ENCODE measurements around the gene HS3ST5. TPM values are rescaled to one million over a fixed set of nuclear protein-coding genes. Genes with fewer than 3 reads are reported as not detected.

Gene HS3ST5
- polyA plus RNA-seq, 3 donors, result not detected

DNA sequence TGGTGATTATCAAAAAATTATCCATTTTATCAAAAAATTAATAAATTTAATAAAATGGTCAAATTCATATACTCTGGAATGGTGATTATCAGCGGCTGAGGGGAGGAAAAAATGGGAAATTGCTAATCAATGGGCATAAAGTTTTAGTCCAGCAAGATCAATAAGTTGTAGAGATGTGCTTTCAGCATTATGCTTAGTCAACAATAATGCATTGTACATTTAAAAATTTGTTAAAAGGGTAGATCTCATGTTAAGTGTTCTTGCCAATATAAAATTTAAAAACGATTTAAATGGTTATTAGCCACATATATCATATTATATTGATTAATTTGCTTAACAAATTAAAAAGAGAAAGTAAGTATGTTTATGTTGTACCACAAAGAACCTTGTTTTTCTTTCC, 56.6 kb downstream of the HS3ST5 start:
- peaks cover 0 to 1% (median 1%) of the 10 kb centered on the region in 3 donors for H3K27me3 Mint-ChIP-seq (ENCODE audit: low read depth in 3 of 3)
- DNase-seq, result no peak
- no peak overlapping the region for H3K4me3 Mint-ChIP-seq
- H3K79me2 ChIP-seq (ENCODE audit: insufficient read depth, low read length), result no peaks in the 10 kb centered on the region
- TF ChIP-seq, protein P1, sequence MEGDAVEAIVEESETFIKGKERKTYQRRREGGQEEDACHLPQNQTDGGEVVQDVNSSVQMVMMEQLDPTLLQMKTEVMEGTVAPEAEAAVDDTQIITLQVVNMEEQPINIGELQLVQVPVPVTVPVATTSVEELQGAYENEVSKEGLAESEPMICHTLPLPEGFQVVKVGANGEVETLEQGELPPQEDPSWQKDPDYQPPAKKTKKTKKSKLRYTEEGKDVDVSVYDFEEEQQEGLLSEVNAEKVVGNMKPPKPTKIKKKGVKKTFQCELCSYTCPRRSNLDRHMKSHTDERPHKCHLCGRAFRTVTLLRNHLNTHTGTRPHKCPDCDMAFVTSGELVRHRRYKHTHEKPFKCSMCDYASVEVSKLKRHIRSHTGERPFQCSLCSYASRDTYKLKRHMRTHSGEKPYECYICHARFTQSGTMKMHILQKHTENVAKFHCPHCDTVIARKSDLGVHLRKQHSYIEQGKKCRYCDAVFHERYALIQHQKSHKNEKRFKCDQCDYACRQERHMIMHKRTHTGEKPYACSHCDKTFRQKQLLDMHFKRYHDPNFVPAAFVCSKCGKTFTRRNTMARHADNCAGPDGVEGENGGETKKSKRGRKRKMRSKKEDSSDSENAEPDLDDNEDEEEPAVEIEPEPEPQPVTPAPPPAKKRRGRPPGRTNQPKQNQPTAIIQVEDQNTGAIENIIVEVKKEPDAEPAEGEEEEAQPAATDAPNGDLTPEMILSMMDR (IDR thresholded peaks at IDR 0.05), result no peak
- H3K27ac ChIP-seq (ENCODE audit: low read depth in 1 of 2, low read length in 2 of 2), result no peak overlapping the region
- no peak overlapping the region for H3K9ac ChIP-seq (ENCODE audit: insufficient read depth, low read length, poor library complexity, severe bottlenecking)
- peak overlapping the region in 1 of 7 donors; percentile 50 for H3K27ac Mint-ChIP-seq
- H4K20me1 ChIP-seq (ENCODE audit: insufficient read depth, low read length), result no peaks in the 10 kb centered on the region
- no peak overlapping the region for H3K4me2 ChIP-seq (replicated peaks; ENCODE audit: extremely low read depth, low read length, poor library complexity, severe bottlenecking)
- no peaks in the 10 kb centered on the region for H3K36me3 ChIP-seq (replicated peaks in 1 of 2; ENCODE audit: control insufficient read depth in 1 of 2, insufficient read depth in 2 of 2, low read length in 2 of 2)
- intact Hi-C loops (cut with micrococcal nuclease), result no loop called here
- H3K9me3 Mint-ChIP-seq, result no peaks in the 10 kb centered on the region
- no peak overlapping the region for H3K4me3 ChIP-seq (replicated peaks in 1 of 3; ENCODE audit: low read depth in 2 of 3, low read length in 3 of 3)
- H3K9me3 ChIP-seq (replicated peaks in 1 of 2; ENCODE audit: control insufficient read depth in 1 of 2, insufficient read depth in 1 of 2, low read length in 2 of 2), result no peaks in the 10 kb centered on the region
- H3K27me3 ChIP-seq (ENCODE audit: control insufficient read depth in 2 of 2, insufficient read depth in 2 of 2, low read length in 2 of 2), result no peaks in the 10 kb centered on the region
- H2AFZ ChIP-seq (ENCODE audit: insufficient read depth, low read depth, low read length, poor library complexity, severe bottlenecking), result no peak overlapping the region
- no peaks in the 10 kb centered on the region for H3K4me1 ChIP-seq (ENCODE audit: control insufficient read depth in 1 of 2, insufficient read depth in 2 of 2, low read length in 2 of 2)
- no peaks in the 10 kb centered on the region for H3K4me1 Mint-ChIP-seq
- no CpG with 5 or more reads among the region's 2 CpGs for WGBS (ENCODE audit: insufficient coverage)
- no peaks in the 10 kb centered on the region for H3K36me3 Mint-ChIP-seq

DNA sequence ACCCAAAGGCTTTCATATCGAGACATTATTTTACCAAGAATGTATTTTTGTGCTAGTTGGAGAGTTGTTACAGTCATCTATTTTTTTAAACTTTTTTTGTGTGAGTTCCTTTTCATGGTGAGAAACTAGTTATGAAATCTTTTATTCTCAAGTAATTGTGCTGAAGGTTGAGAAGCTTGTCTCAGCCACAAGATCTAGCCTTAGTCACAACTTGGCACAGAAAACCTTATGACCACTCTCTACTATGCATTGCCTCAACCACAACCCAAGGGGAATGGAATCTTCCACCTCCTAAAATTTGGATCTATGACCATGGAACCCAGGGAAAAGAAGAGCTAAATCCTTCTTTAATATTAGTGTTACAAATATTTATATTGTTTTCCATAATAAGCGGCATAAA, 58.5 kb downstream of the HS3ST5 start:
- Histone ChIP-seq H3K36me3 (replicated peaks in 1 of 2; ENCODE audit: control insufficient read depth in 1 of 2, insufficient read depth in 2 of 2, low read length in 2 of 2) (no peaks in the 10 kb centered on the region), H3K4me1 (ENCODE audit: control insufficient read depth in 1 of 2, insufficient read depth in 2 of 2, low read length in 2 of 2) (no peaks in the 10 kb centered on the region), H4K20me1 (ENCODE audit: insufficient read depth, low read length) (no peaks in the 10 kb centered on the region), H3K9me3 (replicated peaks in 1 of 2; ENCODE audit: control insufficient read depth in 1 of 2, insufficient read depth in 1 of 2, low read length in 2 of 2) (no peaks in the 10 kb centered on the region), H3K4me2 (replicated peaks; ENCODE audit: extremely low read depth, low read length, poor library complexity, severe bottlenecking) (no peak overlapping the region), H3K79me2 (ENCODE audit: insufficient read depth, low read length) (no peaks in the 10 kb centered on the region), H3K9ac (ENCODE audit: insufficient read depth, low read length, poor library complexity, severe bottlenecking) (no peak overlapping the region), H3K27ac (ENCODE audit: low read depth in 1 of 2, low read length in 2 of 2) (no peak overlapping the region), H2AFZ (ENCODE audit: insufficient read depth, low read depth, low read length, poor library complexity, severe bottlenecking) (no peak overlapping the region), H3K27me3 (ENCODE audit: control insufficient read depth in 2 of 2, insufficient read depth in 2 of 2, low read length in 2 of 2) (no peaks in the 10 kb centered on the region), H3K4me3 (replicated peaks in 1 of 3; ENCODE audit: low read depth in 2 of 3, low read length in 3 of 3) (no peak overlapping the region)
- intact Hi-C loops (cut with micrococcal nuclease), result no loop called here
- DNase-seq, result no peak
- Mint-ChIP-seq H3K4me1 (no peaks in the 10 kb centered on the region), H3K9me3 (peaks cover 0 to 1% (median 0%) of the 10 kb centered on the region in 7 donors), H3K36me3 (no peaks in the 10 kb centered on the region), H3K27me3 (ENCODE audit: low read depth in 3 of 3) (peaks cover 1 to 3% (median 1%) of the 10 kb centered on the region in 3 donors), H3K27ac (no peak overlapping the region), H3K4me3 (no peak overlapping the region)
- TF ChIP-seq, protein P1 (IDR thresholded peaks at IDR 0.05), result no peak
- no CpG with 5 or more reads among the region's 2 CpGs for WGBS (ENCODE audit: insufficient coverage)
